ENCODE results near the gene RPS23.

The RPS23 gene

GRCh38 chr5:82277987-82278710, at the start of gene RPS23:
Gene RPS23 (minus strand): TSS chr5:82278354. CDS start chr5:82278323, 31 bp downstream.
- Histone ChIP-seq H3K27ac (peak within 1 kb of the TSS; percentile 69 to 92), H3K4me3 (peak within 1 kb of the TSS; percentile 100)
- DNase-seq (ENCODE audit: low spot score): peak; percentile 94
- TF ChIP-seq, protein P1, sequence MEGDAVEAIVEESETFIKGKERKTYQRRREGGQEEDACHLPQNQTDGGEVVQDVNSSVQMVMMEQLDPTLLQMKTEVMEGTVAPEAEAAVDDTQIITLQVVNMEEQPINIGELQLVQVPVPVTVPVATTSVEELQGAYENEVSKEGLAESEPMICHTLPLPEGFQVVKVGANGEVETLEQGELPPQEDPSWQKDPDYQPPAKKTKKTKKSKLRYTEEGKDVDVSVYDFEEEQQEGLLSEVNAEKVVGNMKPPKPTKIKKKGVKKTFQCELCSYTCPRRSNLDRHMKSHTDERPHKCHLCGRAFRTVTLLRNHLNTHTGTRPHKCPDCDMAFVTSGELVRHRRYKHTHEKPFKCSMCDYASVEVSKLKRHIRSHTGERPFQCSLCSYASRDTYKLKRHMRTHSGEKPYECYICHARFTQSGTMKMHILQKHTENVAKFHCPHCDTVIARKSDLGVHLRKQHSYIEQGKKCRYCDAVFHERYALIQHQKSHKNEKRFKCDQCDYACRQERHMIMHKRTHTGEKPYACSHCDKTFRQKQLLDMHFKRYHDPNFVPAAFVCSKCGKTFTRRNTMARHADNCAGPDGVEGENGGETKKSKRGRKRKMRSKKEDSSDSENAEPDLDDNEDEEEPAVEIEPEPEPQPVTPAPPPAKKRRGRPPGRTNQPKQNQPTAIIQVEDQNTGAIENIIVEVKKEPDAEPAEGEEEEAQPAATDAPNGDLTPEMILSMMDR (IDR thresholded peaks at IDR 0.05): no peak

- DNase-seq (ENCODE audit: low spot score): no peak
- Histone ChIP-seq H3K27ac (peak overlapping the region in 1 of 2 donors; percentile 68), H3K4me3 (no peak overlapping the region)
- TF ChIP-seq, protein P1 (IDR thresholded peaks at IDR 0.05): no peak
Observed at GRCh38 chr5:82327941-82328340, 49.8 kb upstream of the RPS23 start.

- H3K27ac ChIP-seq: no peak overlapping the region
- no peak for DNase-seq (ENCODE audit: low spot score)
- H3K4me3 ChIP-seq: no peak overlapping the region
- TF ChIP-seq, protein P1 (IDR thresholded peaks at IDR 0.05): no peak
Observed at GRCh38 chr5:82325996-82326395, 47.8 kb upstream of the RPS23 start.

GRCh38 chr5:82325155-82325554, 47.0 kb upstream of the RPS23 start:
- DNase-seq (ENCODE audit: low spot score): no peak
- Histone ChIP-seq H3K4me3 (no peak overlapping the region), H3K27ac (no peak overlapping the region)
- TF ChIP-seq, protein P1 (IDR thresholded peaks at IDR 0.05): no peak

DNA sequence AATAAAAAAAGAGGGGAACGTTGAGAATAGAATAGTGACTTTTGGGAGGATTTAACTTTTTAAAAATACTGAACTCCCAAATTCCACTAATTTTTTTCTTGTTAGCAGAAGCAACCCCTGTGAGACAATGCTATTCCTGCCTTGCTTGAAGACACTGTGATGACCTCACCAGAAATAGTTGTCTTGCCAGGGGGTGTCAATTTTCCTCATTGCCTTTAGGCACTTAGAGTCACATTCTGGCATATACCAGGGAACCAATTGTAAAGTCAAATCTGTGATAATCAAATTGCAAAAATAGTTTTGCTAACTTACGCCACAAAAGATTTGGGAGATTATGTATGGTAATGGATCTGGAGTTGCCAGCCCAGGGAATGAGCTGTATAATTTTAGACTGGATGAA, 42.8 kb upstream of the RPS23 start:
- H3K27ac ChIP-seq: no peak overlapping the region
- DNase-seq (ENCODE audit: low spot score): no peak
- no peak overlapping the region for H3K4me3 ChIP-seq
- TF ChIP-seq, protein P1 (IDR thresholded peaks at IDR 0.05): no peak

DNA sequence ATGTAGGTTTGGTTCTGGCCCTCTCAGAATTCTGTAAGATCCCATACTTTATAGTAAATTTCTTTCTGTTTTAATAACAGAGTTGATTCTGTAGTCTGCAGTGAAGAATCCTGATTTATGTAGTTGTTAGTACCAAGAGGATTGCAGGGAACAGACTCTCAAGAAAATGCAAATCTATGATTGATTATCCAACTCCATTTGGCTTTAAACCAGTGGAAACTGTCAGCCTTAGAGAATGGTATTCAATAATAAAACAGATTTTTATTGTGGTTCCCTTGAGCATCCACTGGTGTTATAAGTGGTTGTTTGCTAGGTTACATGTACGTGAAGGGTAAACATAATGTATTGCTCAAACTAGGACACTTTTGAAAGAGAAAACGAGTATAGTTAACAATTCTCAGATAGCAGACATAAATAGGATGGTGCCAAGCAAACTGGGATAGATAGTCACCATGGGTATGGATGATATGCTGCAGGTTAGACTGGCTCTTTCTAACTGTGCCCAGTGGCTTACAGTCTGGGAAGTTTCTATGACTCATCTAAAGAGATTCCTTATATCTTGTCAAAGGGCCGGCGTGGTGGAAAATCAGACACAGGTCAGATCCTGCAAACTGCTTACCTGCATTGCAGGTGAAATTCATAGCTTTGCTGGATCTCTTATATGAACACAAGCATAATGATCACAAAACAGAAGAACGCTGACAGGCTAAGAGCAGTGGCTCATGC, 41.7 kb upstream of the RPS23 start:
- Histone ChIP-seq H3K27ac (no peak overlapping the region), H3K4me3 (no peak overlapping the region)
- DNase-seq (ENCODE audit: low spot score): no peak
- TF ChIP-seq, protein P1 (IDR thresholded peaks at IDR 0.05): no peak

DNA sequence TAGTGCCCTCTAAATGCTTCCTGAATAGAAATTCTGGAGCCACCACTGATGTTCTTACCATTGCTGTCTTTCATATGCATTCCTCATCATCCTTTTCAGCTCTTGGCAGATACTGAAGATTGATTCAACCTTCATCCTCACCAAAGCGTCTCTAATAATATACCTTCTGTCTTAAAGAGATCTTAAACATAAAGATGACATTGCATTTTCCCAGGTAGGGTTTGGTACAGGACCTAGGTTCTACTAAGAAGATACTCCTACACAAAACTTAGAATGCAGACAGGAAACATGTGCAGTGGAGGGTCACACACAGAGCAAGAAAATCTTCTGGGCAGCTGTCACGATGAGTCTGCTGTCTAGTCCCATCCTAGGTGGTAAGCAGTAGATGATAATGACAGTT, 41.0 kb upstream of the RPS23 start:
- DNase-seq (ENCODE audit: low spot score): no peak
- H3K27ac ChIP-seq: no peak overlapping the region
- no peak overlapping the region for H3K4me3 ChIP-seq
- TF ChIP-seq, protein P1 (IDR thresholded peaks at IDR 0.05): no peak

Measured in coronary artery (tissue), 2 donors.